Raji (cell line): ENCODE results near the gene FRMD7.

Experiments
- POLR2A ChIP-seq: IDR thresholded peaks from 2 replicates; pipeline ENCODE4 v1.6.1; 2011; ENCODE audit warnings: low read depth, low read length, control low read depth; ENCODE audit not compliant: insufficient read depth

Gene FRMD7, protein sequence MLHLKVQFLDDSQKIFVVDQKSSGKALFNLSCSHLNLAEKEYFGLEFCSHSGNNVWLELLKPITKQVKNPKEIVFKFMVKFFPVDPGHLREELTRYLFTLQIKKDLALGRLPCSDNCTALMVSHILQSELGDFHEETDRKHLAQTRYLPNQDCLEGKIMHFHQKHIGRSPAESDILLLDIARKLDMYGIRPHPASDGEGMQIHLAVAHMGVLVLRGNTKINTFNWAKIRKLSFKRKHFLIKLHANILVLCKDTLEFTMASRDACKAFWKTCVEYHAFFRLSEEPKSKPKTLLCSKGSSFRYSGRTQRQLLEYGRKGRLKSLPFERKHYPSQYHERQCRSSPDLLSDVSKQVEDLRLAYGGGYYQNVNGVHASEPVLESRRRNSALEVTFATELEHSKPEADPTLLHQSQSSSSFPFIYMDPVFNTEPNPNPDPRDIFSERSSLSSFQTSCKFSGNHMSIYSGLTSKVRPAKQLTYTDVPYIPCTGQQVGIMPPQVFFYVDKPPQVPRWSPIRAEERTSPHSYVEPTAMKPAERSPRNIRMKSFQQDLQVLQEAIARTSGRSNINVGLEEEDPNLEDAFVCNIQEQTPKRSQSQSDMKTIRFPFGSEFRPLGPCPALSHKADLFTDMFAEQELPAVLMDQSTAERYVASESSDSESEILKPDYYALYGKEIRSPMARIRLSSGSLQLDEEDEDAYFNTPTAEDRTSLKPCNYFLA

DNA sequence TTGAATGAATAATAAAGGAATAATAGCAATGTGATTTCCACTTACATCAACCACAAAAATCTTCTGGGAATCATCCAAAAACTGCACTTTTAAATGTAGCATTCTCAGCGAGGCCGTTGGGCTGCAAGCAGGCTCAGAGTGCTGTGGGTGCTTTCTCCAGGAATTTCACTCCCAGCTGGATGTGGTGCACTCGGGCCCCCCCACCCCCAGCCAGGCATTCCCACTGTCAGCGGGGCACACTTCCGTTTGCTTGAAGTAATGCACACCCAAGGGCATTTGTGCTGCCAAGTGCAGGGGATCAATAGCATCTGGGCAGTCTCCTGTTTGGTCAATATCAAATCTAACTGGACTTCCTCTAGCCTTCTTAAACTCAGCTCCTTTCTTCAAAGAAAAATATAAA is at the start of gene FRMD7:
TSS of gene FRMD7 (minus strand) at position 278 of the 400 bp plus-strand sequence. CDS start at position 102, 176 bp downstream.
- TF ChIP-seq POLR2A = no peak

DNA sequence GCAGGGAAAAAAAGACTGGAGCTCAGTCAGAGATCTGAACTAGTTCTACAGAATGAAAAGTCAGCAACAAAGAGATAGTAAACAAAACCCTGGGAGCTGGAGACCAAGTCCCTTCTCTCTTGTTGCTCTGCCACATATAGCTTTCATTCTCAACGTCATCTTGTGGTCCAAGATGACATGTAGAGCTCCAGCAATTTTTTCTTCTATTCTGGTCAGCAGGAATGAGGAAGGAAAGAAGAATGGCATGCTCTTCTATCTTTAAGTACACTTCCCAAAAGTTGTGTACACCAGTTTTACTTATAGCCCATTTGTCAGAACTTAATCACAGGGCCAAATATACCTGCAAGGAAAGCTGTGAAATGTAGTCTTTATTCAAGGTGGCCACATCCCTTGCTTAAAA is 45.8 kb upstream of the FRMD7 start:
- TF ChIP-seq POLR2A = no peak

DNA sequence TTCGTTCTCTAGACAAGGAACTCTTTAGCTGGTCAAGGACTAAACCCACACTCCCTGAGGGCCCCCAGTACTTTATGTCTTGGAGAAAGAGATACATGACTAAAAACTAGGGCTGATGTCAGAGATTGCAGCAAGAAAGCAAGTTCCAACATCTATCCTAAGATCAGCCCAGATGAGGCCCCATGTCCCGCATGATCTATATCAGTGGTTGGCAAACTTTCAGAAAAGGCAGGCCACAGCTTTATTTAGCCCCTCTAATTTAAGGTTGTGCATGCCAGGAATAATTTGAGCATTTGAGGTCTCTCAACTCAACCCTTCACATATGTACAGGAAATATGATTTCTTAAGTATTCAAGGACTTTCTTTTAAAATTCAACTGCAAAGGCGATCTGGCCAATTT is 44.1 kb upstream of the FRMD7 start:
- no peak for TF ChIP-seq POLR2A

DNA sequence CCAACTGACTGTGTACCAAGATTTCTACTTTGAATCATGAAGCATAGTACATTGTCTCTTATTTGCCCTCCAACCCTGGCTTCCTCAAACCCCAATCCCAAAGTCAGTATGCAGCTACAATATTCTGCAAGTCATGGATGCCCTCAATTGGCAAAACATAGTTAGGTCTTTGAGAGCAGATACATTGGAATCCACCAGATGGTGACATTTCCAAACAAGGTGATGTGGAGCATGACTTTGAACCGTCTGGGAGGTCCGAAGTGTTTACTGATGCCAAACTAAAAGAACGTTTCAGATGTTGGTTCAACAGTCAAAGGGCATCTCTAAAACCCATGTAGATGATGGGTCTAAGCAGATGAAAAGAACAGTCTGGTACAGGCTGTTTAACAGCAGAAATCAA is 43.7 kb upstream of the FRMD7 start:
- no peak for TF ChIP-seq POLR2A

DNA sequence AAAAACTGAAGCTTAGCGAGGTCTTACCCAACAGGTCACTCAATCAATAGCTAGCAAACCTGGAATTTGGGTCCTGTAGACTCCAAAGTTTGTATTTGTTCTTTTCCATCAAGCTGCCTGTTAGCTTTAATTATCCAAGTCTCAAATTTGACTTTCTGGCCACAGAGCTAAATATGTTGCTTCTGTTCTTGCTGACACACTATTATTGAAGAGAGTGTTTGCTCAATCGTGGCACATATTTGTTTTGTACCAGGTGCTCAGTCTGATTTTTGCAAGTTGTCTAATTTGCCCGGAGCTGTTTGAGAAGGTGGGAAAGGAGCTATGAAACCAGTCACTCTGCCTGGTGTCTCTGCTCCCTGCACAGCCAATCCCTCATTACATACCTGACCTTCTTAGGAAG is 41.7 kb upstream of the FRMD7 start:
- TF ChIP-seq POLR2A = no peak

DNA sequence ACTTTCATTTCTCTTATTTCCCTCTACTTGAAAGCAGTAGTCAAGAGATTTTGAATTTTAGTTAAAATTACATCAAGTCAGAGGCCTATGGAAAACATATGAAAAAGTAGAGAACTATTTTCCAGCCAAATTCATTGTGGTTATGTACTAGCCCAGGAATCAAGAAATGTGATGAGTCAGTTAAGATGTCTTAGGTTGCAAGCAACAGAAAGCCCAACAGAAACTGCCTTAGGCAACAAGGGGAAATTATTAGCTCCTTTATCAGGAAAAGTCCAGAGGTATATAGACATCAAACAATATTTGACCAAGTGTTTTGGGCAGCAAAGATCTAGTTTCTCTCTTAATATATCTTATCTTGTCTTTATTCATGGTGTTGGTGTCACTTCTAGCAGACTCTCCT is 37.8 kb upstream of the FRMD7 start:
- no peak for TF ChIP-seq POLR2A

DNA sequence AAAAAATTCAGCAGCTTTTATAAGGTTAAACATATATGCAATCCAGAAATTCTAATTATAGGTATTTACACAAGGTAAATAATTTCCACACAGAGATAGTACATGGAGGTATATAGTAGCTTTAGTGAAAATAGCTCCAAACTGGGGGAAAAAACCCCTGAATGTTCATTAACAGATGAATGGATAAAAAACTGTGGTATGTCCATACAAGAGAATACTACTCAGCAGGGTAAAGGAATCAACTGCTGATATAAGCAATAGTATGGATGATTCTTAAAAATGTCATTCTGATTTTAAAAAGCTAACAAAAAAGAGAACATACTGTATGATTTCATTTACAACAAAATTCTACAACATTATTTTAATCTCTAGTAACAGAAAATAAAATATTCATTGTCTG is 37.2 kb upstream of the FRMD7 start:
- no peak for TF ChIP-seq POLR2A

DNA sequence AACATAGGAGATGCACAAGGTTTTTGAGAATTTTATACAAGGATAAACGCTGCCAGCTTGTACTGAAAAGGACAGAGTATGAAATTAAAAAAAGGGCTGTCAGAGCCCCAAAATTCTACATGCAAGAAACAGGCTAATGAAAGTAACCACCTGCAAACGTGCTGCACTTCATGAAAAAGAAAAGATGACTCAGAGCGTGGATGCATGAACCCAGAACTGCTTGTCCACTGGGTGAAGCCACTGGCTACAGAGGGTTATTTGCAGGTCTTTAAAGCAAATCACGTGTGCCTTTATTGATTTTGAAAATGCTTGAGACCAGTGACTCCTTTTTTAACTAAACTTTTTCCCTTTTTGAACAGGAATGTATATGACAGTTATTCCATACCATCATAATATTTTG is 25.3 kb upstream of the FRMD7 start:
- no peak for TF ChIP-seq POLR2A

DNA sequence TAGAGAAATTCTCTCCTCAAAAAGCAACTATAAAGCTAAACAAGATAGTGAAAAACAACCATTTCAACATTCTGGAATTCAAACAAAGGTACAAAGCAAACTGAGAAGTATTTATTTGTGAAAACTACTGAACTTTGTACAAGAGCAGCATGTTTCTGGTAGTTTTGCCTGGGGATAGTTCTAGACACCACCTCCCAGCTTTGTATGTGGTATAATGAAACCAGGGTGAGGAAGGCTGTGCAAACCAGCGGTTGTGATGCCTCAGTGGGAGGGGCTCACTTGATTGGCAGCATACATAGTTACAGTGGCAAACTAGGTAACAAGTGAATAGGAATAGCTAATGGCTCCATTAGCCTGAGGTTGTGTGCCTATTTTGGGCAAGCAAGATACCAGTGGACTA is 18.6 kb upstream of the FRMD7 start:
- no peak for TF ChIP-seq POLR2A

DNA sequence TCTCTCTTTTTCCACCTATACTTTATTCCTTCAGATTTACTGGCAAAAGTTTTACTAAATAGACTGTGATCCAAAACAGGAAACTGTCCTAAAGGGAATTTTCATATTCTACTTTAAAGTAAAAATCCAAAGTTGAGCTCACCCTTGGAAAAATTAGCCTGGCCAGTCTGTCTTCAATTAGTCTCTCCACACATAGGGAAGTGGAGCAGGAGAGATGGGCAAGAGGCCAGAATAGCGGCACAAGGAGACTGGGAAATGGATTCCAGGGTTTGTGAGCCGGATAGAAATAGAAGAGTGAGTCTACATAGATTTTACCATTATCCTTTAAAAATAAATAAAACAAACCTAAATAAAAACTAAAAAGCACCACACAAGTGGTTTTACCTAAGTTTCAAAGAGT is 16.2 kb upstream of the FRMD7 start:
- TF ChIP-seq POLR2A = no peak

DNA sequence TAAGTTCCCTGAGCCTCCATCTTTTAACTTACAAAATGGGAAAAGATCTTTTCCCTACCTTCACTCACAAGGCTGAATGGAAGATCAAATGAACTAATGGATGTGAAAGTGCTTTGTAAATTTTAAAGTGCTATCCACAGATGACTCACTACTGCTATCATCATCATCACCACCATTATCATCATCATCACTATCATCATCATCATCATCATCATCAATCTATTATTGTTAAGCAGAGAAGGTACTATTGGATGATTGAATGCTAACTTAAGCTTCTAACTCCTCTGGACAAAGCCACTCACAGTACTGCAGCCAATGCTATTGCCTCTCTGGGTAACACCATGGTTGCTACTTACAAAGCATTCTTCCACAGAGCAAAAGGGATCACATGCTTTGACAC is 1.9 kb downstream of the FRMD7 start:
- TF ChIP-seq POLR2A = no peak

DNA sequence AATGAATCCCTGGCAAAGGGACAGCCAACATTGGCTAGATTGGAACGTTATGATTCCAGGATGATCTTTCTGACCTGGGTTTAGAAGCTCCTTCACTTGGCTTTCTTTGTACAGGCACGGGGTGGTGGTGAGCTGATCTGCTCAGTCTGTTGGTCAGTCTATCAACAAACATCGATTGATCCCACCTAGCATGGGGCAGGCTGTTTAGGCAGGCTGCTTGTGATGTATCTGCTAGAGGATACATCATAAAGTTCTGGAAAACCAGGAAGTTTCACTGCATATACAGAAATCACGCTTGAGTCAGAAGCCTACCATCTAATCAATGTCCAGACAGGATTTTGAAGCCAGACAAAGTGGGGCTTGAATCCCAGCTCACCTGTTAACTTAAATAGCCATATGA is 6.9 kb downstream of the FRMD7 start:
- TF ChIP-seq POLR2A = no peak

DNA sequence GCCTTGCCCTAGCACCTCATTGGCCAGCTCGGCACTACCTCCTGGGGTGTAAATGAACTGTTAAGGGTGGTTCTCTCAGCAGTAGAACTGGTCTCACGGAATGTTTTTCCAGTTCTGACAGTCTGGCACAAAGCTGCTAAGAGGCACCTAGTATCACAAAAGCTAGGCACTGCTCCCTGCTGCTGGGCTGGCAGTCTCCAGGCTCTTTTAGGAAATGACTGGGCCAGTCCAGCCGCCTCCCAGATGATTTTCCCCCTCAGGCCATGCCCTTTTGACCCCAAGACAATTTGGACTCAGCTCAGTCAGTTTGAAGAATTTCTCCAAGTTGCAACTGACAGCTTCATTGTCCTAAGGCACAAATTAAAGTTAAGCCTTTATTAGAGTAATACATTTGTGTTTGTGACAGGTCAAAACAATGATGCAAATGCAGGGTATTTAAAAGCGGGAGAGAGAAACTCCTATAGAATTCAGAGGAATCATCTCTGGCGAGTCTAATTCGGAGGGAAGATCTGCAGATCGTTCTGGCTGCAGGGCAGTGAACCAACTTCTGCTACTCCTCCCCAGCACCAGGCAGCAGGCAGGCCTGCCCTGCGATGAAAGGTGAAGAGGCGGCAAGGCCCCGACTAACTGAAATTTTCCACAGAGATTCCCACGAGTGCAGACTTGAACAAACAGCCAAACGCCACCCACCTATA is 7.9 kb downstream of the FRMD7 start:
- TF ChIP-seq POLR2A = no peak

DNA sequence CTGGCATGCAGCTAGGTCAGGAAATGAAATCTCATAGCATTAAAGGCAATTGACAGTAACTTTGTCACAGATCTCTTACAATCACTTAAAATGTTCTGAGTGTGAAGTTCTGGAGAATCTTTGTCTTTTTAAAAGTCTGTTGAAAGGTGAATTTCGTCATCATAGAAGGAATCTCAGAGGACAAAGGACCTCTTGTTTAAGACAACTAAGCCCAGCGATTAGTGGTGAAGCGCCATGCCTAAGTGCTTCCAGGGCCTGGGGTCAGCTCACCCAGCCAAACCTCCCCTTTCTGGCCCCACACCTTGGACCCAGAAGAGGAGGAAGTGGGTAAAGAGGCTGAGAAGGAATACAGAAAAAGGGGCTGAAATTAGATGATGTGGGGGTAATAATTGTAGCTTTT is 8.5 kb downstream of the FRMD7 start:
- no peak for TF ChIP-seq POLR2A

DNA sequence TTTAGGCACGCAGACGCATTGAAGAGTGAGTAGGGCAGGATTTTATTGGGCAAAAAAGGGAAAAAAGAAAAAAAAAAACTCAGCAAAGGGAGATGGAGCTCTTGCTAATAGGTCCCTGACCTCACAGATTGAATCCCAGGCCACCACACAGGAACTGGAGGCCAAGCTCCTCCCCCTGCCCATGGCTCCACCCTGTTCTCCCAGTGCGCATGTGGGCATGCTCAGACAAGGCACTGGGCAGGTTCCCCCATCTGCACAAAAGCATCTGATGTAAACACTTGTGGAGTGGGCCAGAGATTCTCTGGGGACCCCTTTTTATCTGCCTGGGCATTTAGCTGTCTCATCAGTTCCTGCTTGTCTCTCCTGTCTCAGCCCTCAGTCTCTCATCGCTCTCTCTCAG is 9.5 kb downstream of the FRMD7 start:
- no peak for TF ChIP-seq POLR2A

DNA sequence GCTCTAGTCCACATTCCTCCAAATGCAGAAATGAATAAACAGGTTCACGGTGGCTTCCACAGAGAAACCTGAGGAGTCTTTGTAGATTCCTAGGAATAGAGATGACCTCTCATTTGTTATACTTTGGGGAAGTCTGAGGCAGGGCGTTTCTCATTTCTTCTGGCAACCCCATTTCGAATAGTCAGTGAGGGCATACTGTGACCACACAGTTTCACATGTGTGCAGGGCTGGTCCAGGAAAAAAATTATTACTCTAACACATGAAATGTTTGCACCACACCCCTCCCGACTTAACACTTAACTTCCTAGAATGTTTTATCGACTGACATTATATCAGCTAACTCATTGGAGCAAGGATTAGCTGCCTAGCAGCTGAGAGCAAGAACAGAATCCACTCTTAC is 12.0 kb downstream of the FRMD7 start:
- TF ChIP-seq POLR2A = no peak
